Stimulated activated CD4-positive, alpha-beta T cell treated with anti-CD3 and anti-CD28 coated beads, Interleukin-12 subunit alpha, Interleukin-12 subunit beta, amount 100 ng/mL, for 4 hours (primary cell): Measurements from ENCODE around the gene LUC7L2.
"Not testable (repeated sequence)": the region's sequence is repeated elsewhere in the genome, so short reads cannot be mapped to it uniquely, and the experiment has no call there.

ENCODE experiments used
- DNase-seq: peaks from one replicate; pipeline ENCODE4 v3.0.0-alpha.2; 2020

Gene LUC7L2

GRCh38 chr7:139359366-139360209 is at the start of gene LUC7L2:
LUC7L2 (plus strand) TSS chr7:139359894; CDS start chr7:139360262, 368 bp downstream.
- DNase-seq = peak; percentile 99

DNA sequence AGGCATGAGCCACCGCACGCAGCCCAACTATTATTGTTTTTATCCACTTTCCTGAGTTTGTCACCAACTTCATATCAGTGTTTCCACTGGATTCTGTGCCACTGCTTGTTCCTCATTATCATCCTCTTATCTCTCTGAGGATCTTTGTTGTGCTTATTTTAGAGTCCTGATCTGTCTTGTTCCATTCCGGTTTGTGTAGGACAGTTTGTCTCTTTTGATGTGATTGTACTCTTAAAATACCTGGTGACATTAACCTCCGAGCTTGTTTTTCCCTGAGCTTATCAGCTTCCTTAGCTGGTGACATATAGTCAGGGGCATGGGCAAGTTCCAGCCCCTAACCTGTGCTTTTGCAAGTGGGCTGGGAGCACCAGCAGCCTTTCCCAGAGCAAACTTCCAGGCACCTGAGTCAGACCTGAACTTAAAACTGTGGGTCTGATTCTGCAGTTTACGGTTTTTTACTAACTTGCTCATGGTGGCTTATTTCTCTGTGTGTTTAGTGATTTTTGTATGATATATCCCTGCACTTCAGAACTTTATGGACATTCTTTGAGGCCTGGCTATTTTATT is 41.7 kb upstream of the LUC7L2 start:
- DNase-seq = no peak

DNA sequence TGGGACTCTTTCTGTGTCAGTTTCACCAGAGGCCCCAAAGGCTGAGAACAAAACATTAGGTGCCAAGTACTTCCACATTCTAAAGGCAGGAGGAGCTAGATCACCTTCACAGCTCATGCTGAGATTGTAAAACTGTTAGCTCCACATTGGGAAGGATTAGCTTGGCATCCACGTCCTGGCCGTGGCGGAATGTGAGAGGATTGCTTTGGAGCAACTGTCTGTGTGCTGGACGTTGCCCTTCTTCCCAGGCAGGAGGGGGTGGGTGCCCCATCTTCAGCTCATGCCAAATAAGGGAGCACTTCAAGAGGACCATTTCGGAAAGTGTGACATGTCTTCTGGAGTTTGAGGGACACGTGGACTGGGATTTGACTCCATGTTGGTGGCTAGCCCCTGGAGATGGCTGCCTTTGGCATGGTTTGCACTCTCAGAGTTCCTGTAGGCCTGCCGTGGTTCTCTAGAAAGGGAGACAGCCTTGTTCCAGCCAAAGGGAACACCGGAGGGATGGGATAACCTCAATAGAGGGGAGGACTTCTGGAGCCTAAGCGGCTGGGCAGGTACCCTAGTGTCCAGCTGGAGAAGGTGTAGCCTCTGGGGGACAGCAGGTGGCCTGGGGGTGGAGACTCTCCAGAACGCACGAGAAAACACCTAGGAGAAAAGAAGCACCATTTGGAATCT is 38.5 kb upstream of the LUC7L2 start:
- DNase-seq = no peak

GRCh38 chr7:139324709-139325108 is 35.0 kb upstream of the LUC7L2 start:
- not testable (repeated sequence) for DNase-seq

DNA sequence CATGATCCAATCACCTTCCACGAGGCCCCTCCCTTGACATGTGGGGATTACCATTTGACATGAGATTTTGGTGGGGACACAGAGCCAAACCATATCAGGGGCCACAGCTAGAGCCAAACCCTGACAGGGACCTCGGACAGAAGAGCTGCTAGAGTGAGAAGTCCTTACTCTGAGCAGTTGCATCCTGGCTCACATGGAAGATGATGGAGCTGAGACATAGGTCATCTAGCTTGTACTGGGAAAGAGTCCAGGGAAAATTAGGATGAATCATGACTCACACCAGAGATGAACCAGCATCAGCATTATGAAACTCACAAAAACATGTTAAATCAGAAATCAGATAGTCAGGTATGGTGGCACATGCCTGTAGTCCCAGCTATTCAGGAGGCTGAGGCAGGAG is 31.3 kb upstream of the LUC7L2 start:
- DNase-seq = no peak

GRCh38 chr7:139329119-139329518 is 30.6 kb upstream of the LUC7L2 start:
- DNase-seq = no peak

DNA sequence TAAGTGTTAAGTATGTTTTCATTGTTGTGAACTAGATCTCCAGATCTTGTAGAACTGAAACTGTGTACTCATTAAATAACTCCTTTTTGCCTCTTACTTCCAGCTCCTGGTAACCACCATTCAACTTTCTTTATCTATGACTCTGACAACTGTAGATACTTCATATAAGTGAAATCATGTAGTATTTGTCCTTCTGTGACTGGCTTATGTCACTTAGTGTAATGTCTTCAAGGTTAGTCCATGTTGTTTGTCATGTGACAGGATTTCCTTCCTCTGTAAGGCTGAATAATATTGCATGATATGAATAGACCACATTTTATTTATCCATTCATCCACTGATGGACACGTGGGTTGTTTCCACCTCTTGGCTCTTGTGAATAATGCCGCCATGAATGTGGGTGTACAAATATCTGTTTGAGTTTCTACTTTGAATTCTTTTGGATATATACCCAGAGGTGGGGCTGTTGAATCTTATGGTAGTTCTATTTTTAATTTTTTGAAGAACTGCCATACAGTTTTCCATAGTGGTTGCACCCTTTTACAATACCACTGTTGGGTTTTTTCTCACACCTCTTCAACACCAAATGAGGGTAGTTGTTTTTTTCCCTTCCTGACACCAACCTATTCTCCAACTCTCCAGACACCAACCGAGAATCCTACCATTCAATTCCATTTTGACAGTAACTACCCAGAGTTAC is 29.2 kb upstream of the LUC7L2 start:
- DNase-seq = no peak

- no peak for DNase-seq
Observed at GRCh38 chr7:139332697-139333359, 26.9 kb upstream of the LUC7L2 start.

DNA sequence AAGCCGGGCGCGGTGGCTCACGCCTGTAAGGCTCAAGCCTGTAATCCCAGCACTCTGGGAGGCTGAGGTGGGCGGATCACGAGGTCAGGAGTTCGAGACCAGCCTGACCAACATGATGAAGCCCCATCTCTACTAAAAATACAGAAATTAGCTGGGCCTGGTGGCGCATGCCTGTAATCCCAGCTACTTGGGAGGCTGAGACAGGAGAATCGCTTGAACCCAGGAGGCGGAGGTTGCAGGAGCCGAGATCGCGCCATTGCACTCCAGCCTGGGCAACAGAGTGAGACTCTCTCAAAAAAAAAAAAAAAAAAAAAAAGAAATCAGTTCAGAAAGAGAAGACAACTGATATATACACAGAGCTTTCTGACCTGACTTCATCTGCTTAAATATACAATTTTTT is 26.3 kb upstream of the LUC7L2 start:
- not testable (repeated sequence) for DNase-seq

DNA sequence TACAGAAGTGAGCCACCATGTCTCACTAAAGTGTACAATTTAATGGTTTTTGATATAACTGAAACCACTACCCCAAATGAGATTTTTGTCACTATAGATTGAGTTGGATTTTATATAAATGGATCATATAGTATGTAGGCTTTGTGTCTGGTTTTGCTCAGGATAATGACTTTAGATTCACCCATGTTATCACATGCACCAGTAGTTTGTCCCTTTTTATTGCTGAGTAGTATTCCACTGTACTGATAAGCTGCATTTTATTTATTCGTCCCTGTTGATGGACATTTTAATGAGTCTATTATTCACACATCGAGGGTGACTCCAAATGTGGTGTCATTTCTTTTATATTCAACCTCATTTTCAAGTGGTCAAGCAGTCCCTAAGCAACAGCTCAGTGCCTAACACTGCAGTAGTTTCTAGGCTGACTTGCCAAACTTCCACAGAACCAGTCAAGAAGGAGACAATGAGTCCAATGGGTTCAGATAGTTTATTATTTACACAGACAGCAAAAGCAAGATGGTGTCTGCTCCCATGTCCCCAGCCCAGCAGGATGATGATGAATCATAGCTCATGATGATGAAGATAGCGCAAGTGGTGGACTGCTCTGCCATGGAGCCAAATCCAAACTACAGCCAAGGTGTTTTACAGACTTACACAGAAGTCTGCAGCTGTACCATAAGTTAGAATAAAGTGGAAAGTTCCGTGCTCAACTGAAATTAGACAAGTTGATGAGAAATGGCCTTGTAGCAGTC is 25.1 kb upstream of the LUC7L2 start:
- no peak for DNase-seq

GRCh38 chr7:139339025-139339424 is 20.7 kb upstream of the LUC7L2 start:
- no peak for DNase-seq

DNA sequence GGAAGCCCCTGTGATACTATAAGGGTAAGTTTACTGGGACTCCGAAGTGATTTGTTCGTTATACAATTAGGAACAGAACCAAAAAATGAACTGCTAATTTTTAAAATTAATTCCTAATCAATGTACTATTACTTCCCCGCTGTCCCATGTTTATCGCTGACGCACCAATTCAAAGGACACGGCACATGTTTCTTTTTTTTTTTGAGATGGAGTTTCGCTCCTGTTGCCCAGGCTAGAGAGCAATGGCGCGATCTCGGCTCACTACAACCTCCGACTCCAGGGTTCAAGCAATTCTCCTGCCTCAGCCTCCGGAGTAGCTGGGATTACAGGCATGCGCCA is 20.0 kb upstream of the LUC7L2 start:
- DNase-seq = no peak

GRCh38 chr7:139340037-139340807 is 19.5 kb upstream of the LUC7L2 start:
- DNase-seq = peak; percentile 94

- no peak for DNase-seq
Observed at GRCh38 chr7:139340808-139341057, 19.0 kb upstream of the LUC7L2 start.

DNA sequence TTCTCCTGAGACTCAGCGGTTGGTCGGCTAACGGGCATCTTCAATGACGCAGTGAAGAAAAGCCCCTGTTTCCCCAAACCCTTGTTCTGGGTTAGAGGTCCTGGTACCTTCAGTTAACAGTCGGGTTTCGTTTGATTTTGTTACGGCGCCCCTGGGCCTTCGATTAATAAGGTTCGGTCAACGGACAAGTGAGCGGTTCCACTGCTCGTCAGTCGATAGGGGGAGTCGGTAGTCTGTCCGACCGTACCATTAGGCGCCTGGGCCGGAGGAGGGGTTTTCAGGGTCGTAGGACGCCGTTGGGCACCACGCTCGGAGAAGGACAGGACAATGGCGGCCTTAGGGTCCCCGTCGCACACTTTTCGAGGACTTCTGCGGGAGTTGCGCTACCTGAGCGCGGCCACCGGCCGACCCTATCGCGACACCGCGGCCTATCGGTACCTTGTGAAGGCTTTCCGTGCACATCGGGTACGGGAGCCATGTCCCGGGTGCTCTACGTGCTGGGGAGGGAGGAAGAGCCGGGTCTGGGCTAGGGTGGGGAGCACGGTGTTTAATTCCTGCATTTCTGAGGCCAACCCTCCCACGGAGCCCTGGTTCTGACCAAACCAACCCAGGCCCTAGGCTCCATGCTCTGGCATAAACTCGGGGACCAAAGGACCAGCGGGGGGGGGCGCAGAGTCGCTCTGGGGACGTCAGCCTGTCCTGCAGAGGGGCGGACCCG is 18.5 kb upstream of the LUC7L2 start, which contains the start of gene FMC1:
Gene FMC1 (plus strand): TSS at position 280 of the 718 bp plus-strand sequence. CDS start 48 bp downstream, at position 328.
- DNase-seq = peak; percentile 75

DNA sequence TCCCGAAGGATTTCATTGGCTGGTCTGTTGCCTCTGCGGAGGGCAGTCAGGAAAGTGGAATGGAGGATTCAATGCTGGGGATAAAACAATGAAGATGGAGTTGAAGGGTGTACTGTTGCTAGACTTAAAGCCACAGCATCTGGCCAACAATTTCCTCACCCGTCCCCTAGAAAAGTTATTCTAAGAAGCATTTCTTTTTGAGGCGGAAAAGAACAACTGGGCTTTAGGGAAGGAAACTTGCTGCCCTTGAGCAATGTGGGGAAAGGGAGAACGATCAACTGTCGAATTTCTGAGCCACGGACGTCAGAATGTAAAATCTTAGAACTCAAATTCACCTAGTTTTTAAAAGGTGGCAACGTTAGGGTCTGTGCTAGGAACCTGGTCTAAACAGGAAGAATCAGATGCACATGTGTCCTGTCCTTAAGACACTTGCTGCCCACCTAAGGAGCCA is 17.9 kb upstream of the LUC7L2 start:
- no peak for DNase-seq

DNA sequence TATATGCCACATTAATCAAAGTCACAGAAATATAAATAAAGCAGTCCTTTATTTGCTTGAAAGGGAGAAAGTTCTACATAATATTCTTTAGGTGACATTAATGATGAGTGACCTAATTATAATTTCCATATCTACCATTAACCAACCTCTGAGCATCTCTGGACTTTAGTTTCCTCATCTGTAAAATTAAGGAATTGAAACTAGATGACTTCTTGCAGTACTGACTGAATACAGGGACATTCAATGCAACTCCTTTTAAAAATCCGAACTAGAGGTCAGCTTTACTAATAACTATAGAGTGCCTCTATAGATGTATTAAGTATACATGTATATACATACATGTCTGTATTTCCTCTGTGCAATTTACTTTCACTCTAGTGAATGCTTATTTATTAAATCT is 14.7 kb upstream of the LUC7L2 start:
- no peak for DNase-seq

DNA sequence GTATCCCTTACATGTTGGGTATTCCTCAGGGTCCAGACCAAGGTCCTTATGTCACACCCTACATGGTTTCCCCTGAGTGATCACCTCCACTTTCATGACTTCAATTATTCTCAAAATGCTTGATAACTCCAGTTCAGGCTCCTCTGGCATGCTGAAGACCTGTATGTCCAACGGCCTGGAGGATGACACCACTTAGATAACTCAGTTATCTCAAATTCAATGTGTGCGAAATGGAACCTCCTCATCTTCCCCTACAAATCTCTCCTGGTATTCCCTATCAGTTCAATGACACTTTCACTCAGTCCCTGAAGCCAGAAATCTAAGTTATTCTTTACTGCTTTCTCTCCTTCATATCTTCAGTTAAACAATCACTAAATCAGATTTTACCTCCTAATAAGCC is 8.7 kb upstream of the LUC7L2 start:
- DNase-seq = no peak

- DNase-seq = no peak
Observed at GRCh38 chr7:139354729-139355128, 5.0 kb upstream of the LUC7L2 start.

GRCh38 chr7:139355320-139355719 is 4.4 kb upstream of the LUC7L2 start:
- no peak for DNase-seq
